ENCODE data around the gene MAGEB4.
"Not testable (repeated sequence)": the region's sequence is repeated elsewhere in the genome, so short reads cannot be mapped to it uniquely, and the experiment has no call there.

MAGEB4 gene

GRCh38 chrX:30241724-30242415 is at the start of gene MAGEB4:
TSS of gene MAGEB4 (plus strand) at chrX:30242000. CDS start at chrX:30242136, 136 bp downstream.
- Mint-ChIP-seq H3K4me1 (no peaks in the 10 kb centered on the region), H3K36me3 (ENCODE audit: low read depth) (no peaks in the 10 kb centered on the region), H3K27me3 (ENCODE audit: low read depth, poor library complexity) (peaks cover 9% of the 10 kb centered on the region), H3K27ac (peak within 1 kb of the TSS; percentile 19), H3K4me3 (no peak within 1 kb of the TSS), H3K9me3 (peaks cover 9% of the 10 kb centered on the region)
- no peak for TF ChIP-seq CTCF (IDR thresholded peaks at IDR 0.05)
- no peak for DNase-seq

GRCh38 chrX:30193910-30194309 is 47.9 kb upstream of the MAGEB4 start:
- H3K27ac Mint-ChIP-seq; H3K27me3 Mint-ChIP-seq (ENCODE audit: low read depth, poor library complexity); H3K36me3 Mint-ChIP-seq (ENCODE audit: low read depth); H3K4me1 Mint-ChIP-seq; DNase-seq; H3K4me3 Mint-ChIP-seq; H3K9me3 Mint-ChIP-seq: not testable (repeated sequence)

- H3K27me3 Mint-ChIP-seq (ENCODE audit: low read depth, poor library complexity), result no peaks in the 10 kb centered on the region
- H3K4me1 Mint-ChIP-seq, result no peaks in the 10 kb centered on the region
- TF ChIP-seq CTCF (IDR thresholded peaks at IDR 0.05), result peak; percentile 15
- no peaks in the 10 kb centered on the region for H3K9me3 Mint-ChIP-seq
- H3K4me3 Mint-ChIP-seq, result no peak overlapping the region
- no peaks in the 10 kb centered on the region for H3K36me3 Mint-ChIP-seq (ENCODE audit: low read depth)
- no peak overlapping the region for H3K27ac Mint-ChIP-seq
- no peak for DNase-seq
Measured at GRCh38 chrX:30196322-30196721, 45.5 kb upstream of the MAGEB4 start.

GRCh38 chrX:30212172-30212571 is 29.6 kb upstream of the MAGEB4 start:
- Mint-ChIP-seq H3K27me3 (ENCODE audit: low read depth, poor library complexity) (peaks cover 3% of the 10 kb centered on the region), H3K4me1 (no peaks in the 10 kb centered on the region), H3K36me3 (ENCODE audit: low read depth) (no peaks in the 10 kb centered on the region), H3K27ac (no peak overlapping the region), H3K9me3 (peaks cover 16% of the 10 kb centered on the region), H3K4me3 (no peak overlapping the region)
- DNase-seq, result no peak
- TF ChIP-seq CTCF (IDR thresholded peaks at IDR 0.05), result no peak

GRCh38 chrX:30215357-30215843 is 26.4 kb upstream of the MAGEB4 start, which contains the start of gene MAGEB2:
TSS of gene MAGEB2 (plus strand) at chrX:30215563. CDS start at chrX:30218581, 3,018 bp downstream.
- H3K4me1 Mint-ChIP-seq, result no peaks in the 10 kb centered on the region
- H3K4me3 Mint-ChIP-seq, result no peak within 1 kb of the TSS
- DNase-seq, result no peak
- TF ChIP-seq CTCF (IDR thresholded peaks at IDR 0.05), result no peak
- H3K9me3 Mint-ChIP-seq, result peaks cover 17% of the 10 kb centered on the region
- H3K36me3 Mint-ChIP-seq (ENCODE audit: low read depth), result no peaks in the 10 kb centered on the region
- H3K27ac Mint-ChIP-seq, result no peak within 1 kb of the TSS
- H3K27me3 Mint-ChIP-seq (ENCODE audit: low read depth, poor library complexity), result peaks cover 3% of the 10 kb centered on the region

- TF ChIP-seq CTCF (IDR thresholded peaks at IDR 0.05), result no peak
- Mint-ChIP-seq H3K27me3 (ENCODE audit: low read depth, poor library complexity) (peaks cover 3% of the 10 kb centered on the region), H3K36me3 (ENCODE audit: low read depth) (no peaks in the 10 kb centered on the region), H3K9me3 (peaks cover 17% of the 10 kb centered on the region), H3K4me1 (peaks cover 8% of the 10 kb centered on the region), H3K27ac (no peak overlapping the region), H3K4me3 (no peak overlapping the region)
- DNase-seq, result no peak
Measured at GRCh38 chrX:30217465-30217864, 24.3 kb upstream of the MAGEB4 start.

All from nephron progenitor cell (in vitro differentiated cells).